ENCODE measurements around the gene CLCC1.
A peak's percentile ranks its signal among the peaks of the same experiment; 100 is the strongest.
"Not testable (repeated sequence)": the region's sequence is repeated elsewhere in the genome, so short reads cannot be mapped to it uniquely, and the experiment has no call there.

The CLCC1 gene

GRCh38 chr1:108963052-108963686 lies at the start of gene CLCC1:
TSS of gene CLCC1 (minus strand) at chr1:108963484. CDS start at chr1:108950437, 13,047 bp downstream.
- no peak for TF ChIP-seq CTCF (IDR thresholded peaks at IDR 0.05; ENCODE audit: borderline replicate concordance, control extremely low read depth, extremely low read depth, insufficient read depth, missing control alignments)
- DNase-seq (ENCODE audit: low spot score): peak; percentile 96
- in situ Hi-C loops (cut with MboI; ENCODE audit: low sequenced_read_pairs, unreplicated experiment): loop anchor here (25.0 kb wide), 1 partner anchor 101 kb away; the partner anchor contains the start of gene AKNAD1

GRCh38 chr1:109011335-109011734 lies 48.1 kb upstream of the CLCC1 start:
- DNase-seq (ENCODE audit: low spot score): no peak
- TF ChIP-seq CTCF (IDR thresholded peaks at IDR 0.05; ENCODE audit: borderline replicate concordance, control extremely low read depth, extremely low read depth, insufficient read depth, missing control alignments): no peak
- in situ Hi-C loops (cut with MboI; ENCODE audit: low sequenced_read_pairs, unreplicated experiment): no loop called here

GRCh38 chr1:108996622-108997021 lies 33.3 kb upstream of the CLCC1 start:
- in situ Hi-C loops (cut with MboI; ENCODE audit: low sequenced_read_pairs, unreplicated experiment); DNase-seq (ENCODE audit: low spot score): not testable (repeated sequence)

- no peak for TF ChIP-seq CTCF (IDR thresholded peaks at IDR 0.05; ENCODE audit: borderline replicate concordance, control extremely low read depth, extremely low read depth, insufficient read depth, missing control alignments)
- in situ Hi-C loops (cut with MboI; ENCODE audit: low sequenced_read_pairs, unreplicated experiment): no loop called here
- DNase-seq (ENCODE audit: low spot score): no peak
Measured at GRCh38 chr1:108983114-108983513, 19.8 kb upstream of the CLCC1 start.

- in situ Hi-C loops (cut with MboI; ENCODE audit: low sequenced_read_pairs, unreplicated experiment): no loop called here
Measured at GRCh38 chr1:108976658-108977057, 13.4 kb upstream of the CLCC1 start.

GRCh38 chr1:108972951-108973350 lies 9.7 kb upstream of the CLCC1 start:
- no peak for TF ChIP-seq CTCF (IDR thresholded peaks at IDR 0.05; ENCODE audit: borderline replicate concordance, control extremely low read depth, extremely low read depth, insufficient read depth, missing control alignments)
- in situ Hi-C loops (cut with MboI; ENCODE audit: low sequenced_read_pairs, unreplicated experiment): loop anchor here (25.0 kb wide), 1 partner anchor 111 kb away; the partner anchor contains the start of gene AKNAD1
- no peak for DNase-seq (ENCODE audit: low spot score)

More at GRCh38 chr1:108976658-108977057, 13.4 kb upstream of the CLCC1 start:
- no peak for TF ChIP-seq CTCF (IDR thresholded peaks at IDR 0.05; ENCODE audit: borderline replicate concordance, control extremely low read depth, extremely low read depth, insufficient read depth, missing control alignments)
- DNase-seq (ENCODE audit: low spot score): no peak

GRCh38 chr1:108969346-108969745 lies 6.1 kb upstream of the CLCC1 start:
- no peak for DNase-seq (ENCODE audit: low spot score)
- in situ Hi-C loops (cut with MboI; ENCODE audit: low sequenced_read_pairs, unreplicated experiment): loop anchor here (25.0 kb wide), 1 partner anchor 107 kb away; the partner anchor contains the start of gene AKNAD1
- TF ChIP-seq CTCF (IDR thresholded peaks at IDR 0.05; ENCODE audit: borderline replicate concordance, control extremely low read depth, extremely low read depth, insufficient read depth, missing control alignments): no peak

Measured in GM13976 (cell line).